NCI-H226 (cell line): Measurements from ENCODE around the gene ADGRL3.
A peak's percentile ranks its signal among the peaks of the same experiment; 100 is the strongest.
"Not testable (repeated sequence)": the region's sequence is repeated elsewhere in the genome, so short reads cannot be mapped to it uniquely, and the experiment has no call there.

Source experiments
- DNase-seq: peaks from one replicate; pipeline ENCODE4 v3.0.0-alpha.2; 2015

The ADGRL3 gene

GRCh38 chr4:61293707-61294400, 93.7 kb downstream of the ADGRL3 start:
- DNase-seq, result no peak

GRCh38 chr4:61294936-61295335, 94.8 kb downstream of the ADGRL3 start:
- DNase-seq, result no peak

- DNase-seq, result no peak
Measured at GRCh38 chr4:61296144-61296543, 96.0 kb downstream of the ADGRL3 start.

- no peak for DNase-seq
Measured at GRCh38 chr4:61298178-61298740, 98.1 kb downstream of the ADGRL3 start.

- DNase-seq, result no peak
Measured at GRCh38 chr4:61299316-61299715, 99.2 kb downstream of the ADGRL3 start.

GRCh38 chr4:61300266-61300844, 100.2 kb downstream of the ADGRL3 start:
- no peak for DNase-seq

GRCh38 chr4:61301271-61301670, 101.1 kb downstream of the ADGRL3 start:
- no peak for DNase-seq

- DNase-seq, result no peak
Measured at GRCh38 chr4:61308033-61308432, 107.9 kb downstream of the ADGRL3 start.

GRCh38 chr4:61309616-61310015, 109.5 kb downstream of the ADGRL3 start:
- no peak for DNase-seq

- DNase-seq, result peak; percentile 10
Measured at GRCh38 chr4:61312526-61312925, 112.4 kb downstream of the ADGRL3 start.

GRCh38 chr4:61318431-61318830, 118.3 kb downstream of the ADGRL3 start:
- DNase-seq, result peak; percentile 27

- DNase-seq, result no peak
Measured at GRCh38 chr4:61319156-61319555, 119.0 kb downstream of the ADGRL3 start.

- no peak for DNase-seq
Measured at GRCh38 chr4:61320154-61320553, 120.0 kb downstream of the ADGRL3 start.

GRCh38 chr4:61320631-61321030, 120.5 kb downstream of the ADGRL3 start:
- DNase-seq, result no peak

GRCh38 chr4:61332693-61333092, 132.6 kb downstream of the ADGRL3 start:
- no peak for DNase-seq

- no peak for DNase-seq
Measured at GRCh38 chr4:61333490-61333889, 133.4 kb downstream of the ADGRL3 start.

GRCh38 chr4:61335241-61335763, 135.2 kb downstream of the ADGRL3 start:
- DNase-seq, result no peak

- DNase-seq, result no peak
Measured at GRCh38 chr4:61336488-61336887, 136.4 kb downstream of the ADGRL3 start.

- no peak for DNase-seq
Measured at GRCh38 chr4:61336916-61337315, 136.8 kb downstream of the ADGRL3 start.

- DNase-seq, result no peak
Measured at GRCh38 chr4:61342061-61342460, 141.9 kb downstream of the ADGRL3 start.

GRCh38 chr4:61350932-61351331, 150.8 kb downstream of the ADGRL3 start:
- DNase-seq, result no peak

- DNase-seq, result no peak
Measured at GRCh38 chr4:61356696-61357095, 156.6 kb downstream of the ADGRL3 start.

GRCh38 chr4:61359301-61359700, 159.2 kb downstream of the ADGRL3 start:
- DNase-seq, result no peak

- not testable (repeated sequence) for DNase-seq
Measured at GRCh38 chr4:61372817-61373216, 172.7 kb downstream of the ADGRL3 start.
